Measurements from ENCODE around the gene DEPDC7. TPM values are rescaled to one million over a fixed set of nuclear protein-coding genes. Genes with fewer than 3 reads are reported as not detected.
A peak's percentile ranks its signal among the peaks of the same experiment; 100 is the strongest.
"Not testable (repeated sequence)": the region's sequence is repeated elsewhere in the genome, so short reads cannot be mapped to it uniquely, and the experiment has no call there.

DEPDC7 gene
- total and polyA plus RNA-seq, 5 experiments from 2014 or later = 0.77 to 13.6 (median 2.7) TPM

- no peak for ATAC-seq
- Mint-ChIP-seq H3K4me3 (no peak overlapping the region), H3K9me3 (no peaks in the 10 kb centered on the region), H3K27ac (no peak overlapping the region), H3K27me3 (no peaks in the 10 kb centered on the region), H3K4me1 (peaks cover under 1 to 7% (median 2%) of the 10 kb centered on the region in 4 donors), H3K36me3 (peaks cover 0 to 25% (median 11%) of the 10 kb centered on the region in 3 donors)
- POLR2A ChIA-PET = no interaction called here
- DNase-seq = no peak
Observed at GRCh38 chr11:33027233-33027632, 11.6 kb downstream of the DEPDC7 start.

GRCh38 chr11:33027846-33028536, 12.3 kb downstream of the DEPDC7 start:
- Mint-ChIP-seq H3K27me3 (no peaks in the 10 kb centered on the region), H3K9me3 (no peaks in the 10 kb centered on the region), H3K4me1 (peaks cover 0 to 7% (median under 1%) of the 10 kb centered on the region in 4 donors), H3K4me3 (no peak overlapping the region), H3K27ac (no peak overlapping the region), H3K36me3 (peaks cover 0 to 30% (median 16%) of the 10 kb centered on the region in 3 donors)
- DNase-seq (no peak), ATAC-seq (no peak)
- POLR2A ChIA-PET = no interaction called here

GRCh38 chr11:33028537-33028914, 12.8 kb downstream of the DEPDC7 start:
- POLR2A ChIA-PET = no interaction called here
- H3K27ac Mint-ChIP-seq = no peak overlapping the region
- no peak overlapping the region for H3K4me3 Mint-ChIP-seq
- no peak for ATAC-seq
- peaks cover 0 to 31% (median 17%) of the 10 kb centered on the region in 3 donors for H3K36me3 Mint-ChIP-seq
- no peak for DNase-seq
- H3K9me3 Mint-ChIP-seq = no peaks in the 10 kb centered on the region
- H3K4me1 Mint-ChIP-seq = peaks cover 0 to 7% (median under 1%) of the 10 kb centered on the region in 4 donors
- no peaks in the 10 kb centered on the region for H3K27me3 Mint-ChIP-seq

- POLR2A ChIA-PET, H3K4me1 Mint-ChIP-seq, ATAC-seq, H3K27me3 Mint-ChIP-seq, H3K4me3 Mint-ChIP-seq, H3K9me3 Mint-ChIP-seq, DNase-seq, H3K27ac Mint-ChIP-seq: not testable (repeated sequence)
- H3K36me3 Mint-ChIP-seq = peaks cover 0 to 31% (median 17%) of the 10 kb centered on the region in 3 donors
Observed at GRCh38 chr11:33029218-33029617, 13.5 kb downstream of the DEPDC7 start.

- no peaks in the 10 kb centered on the region for H3K9me3 Mint-ChIP-seq
- no peak for DNase-seq
- H3K36me3 Mint-ChIP-seq = peaks cover 0 to 15% (median 14%) of the 10 kb centered on the region in 3 donors
- no peak overlapping the region for H3K27ac Mint-ChIP-seq
- peaks cover 0 to 1% (median under 1%) of the 10 kb centered on the region in 4 donors for H3K4me1 Mint-ChIP-seq
- no peak overlapping the region for H3K4me3 Mint-ChIP-seq
- peaks cover 0 to 2% (median 0%) of the 10 kb centered on the region in 5 donors for H3K27me3 Mint-ChIP-seq
- POLR2A ChIA-PET = interaction anchor here (1.9 kb wide), 1 partner anchor 17 kb away, joined by 6 read pairs; no protein-coding TSS in a partner anchor
- no peak for ATAC-seq
Observed at GRCh38 chr11:33033493-33033892, 17.8 kb downstream of the DEPDC7 start.

- peaks cover 0 to 2% (median 0%) of the 10 kb centered on the region in 5 donors for H3K27me3 Mint-ChIP-seq
- peak overlapping the region in 1 of 10 donors; percentile 0 for H3K27ac Mint-ChIP-seq
- DNase-seq (no peak), ATAC-seq (no peak)
- no peak overlapping the region for H3K4me3 Mint-ChIP-seq
- H3K36me3 Mint-ChIP-seq = peaks cover 0 to 15% (median 14%) of the 10 kb centered on the region in 3 donors
- H3K4me1 Mint-ChIP-seq = peaks cover under 1 to 7% (median 2%) of the 10 kb centered on the region in 4 donors
- no peaks in the 10 kb centered on the region for H3K9me3 Mint-ChIP-seq
- POLR2A ChIA-PET = interaction anchor here (0.6 kb wide), 1 partner anchor 1057 kb away, joined by 3 read pairs; no protein-coding TSS in a partner anchor
Observed at GRCh38 chr11:33035011-33035410, 19.3 kb downstream of the DEPDC7 start.

GRCh38 chr11:33039274-33040032, 23.8 kb downstream of the DEPDC7 start, which contains the start of gene TCP11L1:
TCP11L1 (plus strand) TSS chr11:33039572; CDS start chr11:33043774, 4,202 bp downstream.
- peaks cover 0 to 2% (median 0%) of the 10 kb centered on the region in 5 donors for H3K27me3 Mint-ChIP-seq
- H3K9me3 Mint-ChIP-seq = no peaks in the 10 kb centered on the region
- peak within 1 kb of the TSS; percentile 92 to 97 (median 95) for H3K4me3 Mint-ChIP-seq
- POLR2A ChIA-PET = interaction anchor here (0.5 to 3.5 kb wide), 15 partner anchors 9 to 734 kb away, joined by 3 to 34 read pairs (median 4); partner anchors contain the start of genes DEPDC7 and QSER1
- DNase-seq = peak; percentile 69 to 96 (median 76)
- peak; percentile 85 to 87 for ATAC-seq
- H3K27ac Mint-ChIP-seq = peak within 1 kb of the TSS; percentile 83 to 96 (median 94)
- peaks cover 0 to 7% (median 0%) of the 10 kb centered on the region in 3 donors for H3K36me3 Mint-ChIP-seq
- peaks cover 6 to 19% (median 14%) of the 10 kb centered on the region in 4 donors for H3K4me1 Mint-ChIP-seq

- Mint-ChIP-seq H3K36me3 (peaks cover 0 to 12% (median 0%) of the 10 kb centered on the region in 3 donors), H3K27me3 (no peaks in the 10 kb centered on the region), H3K4me3 (peak overlapping the region; percentile 86 to 97 (median 93)), H3K9me3 (no peaks in the 10 kb centered on the region), H3K4me1 (peaks cover 4 to 19% (median 14%) of the 10 kb centered on the region in 4 donors), H3K27ac (peak overlapping the region; percentile 59 to 94 (median 93))
- POLR2A ChIA-PET = interaction anchor here (0.6 to 3.5 kb wide), 10 partner anchors 9 to 71 kb away, joined by 3 to 34 read pairs (median 5); partner anchors contain the start of gene DEPDC7
- ATAC-seq (peak; percentile 8 to 45), DNase-seq (peak in 9 of 10 donors; percentile 5 to 68 (median 33))
Observed at GRCh38 chr11:33040033-33040861, 24.6 kb downstream of the DEPDC7 start.

DNA sequence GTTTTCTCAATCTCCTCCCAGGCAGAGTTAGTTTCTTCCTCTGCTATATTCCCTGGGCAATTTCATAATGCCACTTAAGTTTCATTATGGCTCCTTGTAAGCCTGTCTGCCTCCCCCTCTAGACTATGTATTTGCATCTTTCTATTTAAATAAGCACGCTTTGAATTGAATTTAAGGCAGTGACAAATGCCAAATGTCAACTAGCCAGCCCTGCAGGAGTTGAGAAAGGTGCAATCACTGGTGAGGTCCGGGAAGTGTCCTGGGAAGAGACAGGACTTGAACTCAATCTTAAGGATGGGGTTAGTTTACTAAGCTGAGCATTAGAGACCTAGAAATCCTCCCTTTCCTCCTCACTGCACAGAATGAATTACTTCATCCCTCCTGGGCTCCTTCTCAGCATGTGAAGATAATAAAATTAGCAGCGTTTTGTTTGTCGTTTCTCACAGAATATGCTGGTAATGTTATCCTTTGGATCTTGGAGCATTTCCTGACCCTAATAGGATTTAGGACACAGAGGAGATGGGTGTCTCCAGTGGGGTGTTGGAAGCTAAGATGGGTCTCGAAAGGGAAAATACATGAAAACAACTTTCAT, 25.3 kb downstream of the DEPDC7 start:
- POLR2A ChIA-PET = interaction anchor here (1.0 to 3.5 kb wide), 5 partner anchors 19 to 71 kb away, joined by 3 to 34 read pairs (median 16); partner anchors contain the start of gene DEPDC7
- H3K9me3 Mint-ChIP-seq = no peaks in the 10 kb centered on the region
- ATAC-seq (no peak), DNase-seq (no peak)
- H3K4me1 Mint-ChIP-seq = peaks cover 7 to 19% (median 14%) of the 10 kb centered on the region in 4 donors
- peak overlapping the region; percentile 86 to 97 (median 93) for H3K4me3 Mint-ChIP-seq
- no peaks in the 10 kb centered on the region for H3K27me3 Mint-ChIP-seq
- peak overlapping the region; percentile 59 to 94 (median 93) for H3K27ac Mint-ChIP-seq
- peaks cover 0 to 17% (median 0%) of the 10 kb centered on the region in 3 donors for H3K36me3 Mint-ChIP-seq

DNA sequence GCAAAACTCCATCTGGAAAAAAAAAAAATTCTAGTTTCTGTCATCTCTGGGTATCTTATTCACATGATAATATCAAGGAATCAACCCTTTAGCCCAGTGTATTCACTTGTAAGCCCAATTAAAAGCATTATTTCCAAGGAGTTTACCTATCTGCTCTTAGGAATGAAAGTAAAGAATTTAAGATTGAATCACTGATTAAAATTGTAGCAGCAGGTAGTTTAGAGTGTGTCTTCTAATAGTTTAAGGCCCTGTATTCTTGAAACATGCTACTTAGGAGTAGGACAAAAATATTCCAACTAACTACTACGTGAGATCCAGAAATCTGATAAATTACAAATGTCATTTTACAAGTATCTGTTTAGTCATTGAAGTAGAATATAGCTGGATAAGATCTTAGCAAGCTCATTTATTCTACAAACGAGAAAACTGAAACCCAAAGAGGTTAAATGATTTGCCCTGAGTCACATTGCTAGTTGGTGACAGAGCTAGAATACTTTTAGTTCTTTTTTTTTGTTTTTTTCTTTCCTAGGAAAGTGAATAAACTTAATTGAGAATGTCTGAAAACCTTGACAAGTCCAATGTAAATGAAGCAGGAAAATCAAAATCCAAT, 27.6 kb downstream of the DEPDC7 start:
- Mint-ChIP-seq H3K27ac (no peak overlapping the region), H3K27me3 (no peaks in the 10 kb centered on the region), H3K4me3 (no peak overlapping the region), H3K9me3 (no peaks in the 10 kb centered on the region), H3K4me1 (peaks cover 7 to 19% (median 14%) of the 10 kb centered on the region in 4 donors), H3K36me3 (peaks cover 3 to 39% (median 17%) of the 10 kb centered on the region in 3 donors)
- no peak for ATAC-seq
- no peak for DNase-seq
- POLR2A ChIA-PET = interaction anchor here (1.0 kb wide), 1 partner anchor 10 kb away, joined by 3 read pairs; no protein-coding TSS in a partner anchor

DNA sequence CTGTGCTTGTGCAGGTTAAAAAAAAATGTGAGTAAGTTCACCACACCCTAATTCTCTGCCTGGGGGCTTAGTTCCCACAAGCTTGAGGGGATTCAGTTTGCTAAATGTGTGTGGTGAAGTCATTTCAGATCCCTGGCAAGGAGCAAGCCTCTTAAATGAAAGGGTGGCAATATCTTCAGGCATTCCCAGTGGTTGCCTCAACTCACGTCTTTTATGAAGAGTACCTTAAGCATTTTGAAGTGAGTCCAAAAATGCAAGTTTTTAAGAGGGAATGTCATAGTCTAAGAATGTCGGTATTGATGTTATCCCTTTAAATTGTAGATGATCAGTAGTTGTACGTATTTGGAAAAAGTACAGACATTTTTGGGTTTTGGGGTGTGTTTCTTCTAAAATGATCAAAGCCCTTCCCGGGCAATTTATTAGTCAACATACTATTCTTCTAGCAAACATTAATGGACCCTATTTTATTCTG, 28.6 kb downstream of the DEPDC7 start:
- Mint-ChIP-seq H3K4me3 (no peak overlapping the region), H3K36me3 (peaks cover 3 to 42% (median 17%) of the 10 kb centered on the region in 3 donors), H3K27me3 (no peaks in the 10 kb centered on the region), H3K27ac (no peak overlapping the region), H3K4me1 (peaks cover 7 to 15% (median 13%) of the 10 kb centered on the region in 4 donors), H3K9me3 (no peaks in the 10 kb centered on the region)
- no peak for ATAC-seq
- POLR2A ChIA-PET = no interaction called here
- DNase-seq = no peak

Data from naive thymus-derived CD8-positive, alpha-beta T cell (primary cell).